HUES64 (cell line): ENCODE results near the gene NAXE.
"Not testable (repeated sequence)": the region's sequence is repeated elsewhere in the genome, so short reads cannot be mapped to it uniquely, and the experiment has no call there.

Experiments
- H3K27ac ChIP-seq: 2 replicates; pipeline ENCODE4 v1.7.0; 2013; ENCODE audit warnings: low read depth, low read length, inconsistent platforms
- H3K27me3 ChIP-seq: 2 replicates; pipeline ENCODE4 v1.6.1; 2013; ENCODE audit warnings: mild to moderate bottlenecking, low read length; ENCODE audit not compliant: insufficient read depth
- H3K36me3 ChIP-seq: 2 replicates; pipeline ENCODE4 v1.6.1; 2013; ENCODE audit warnings: mild to moderate bottlenecking, low read length; ENCODE audit not compliant: insufficient read depth
- H3K4me1 ChIP-seq: 2 replicates; pipeline ENCODE4 v1.6.1; 2013; ENCODE audit warnings: mild to moderate bottlenecking, low read length, moderate library complexity; ENCODE audit not compliant: insufficient read depth
- H3K4me3 ChIP-seq: 2 replicates; pipeline ENCODE4 v1.5.1; 2013; ENCODE audit warnings: mild to moderate bottlenecking, low read length, moderate library complexity
- H3K9ac ChIP-seq: 2 replicates; pipeline ENCODE4 v1.6.1; 2013; ENCODE audit warnings: mild to moderate bottlenecking, low read depth, low read length
- H3K9me3 ChIP-seq: 2 replicates; pipeline ENCODE4 v1.6.1; 2013; ENCODE audit warnings: low read depth, low read length; ENCODE audit not compliant: insufficient read depth
- WGBS: fragments of 150-250, 120-280 bp; methylation state at CpG from one replicate; pipeline ENCODE4 v1.1.7; 2013; ENCODE audit warnings: missing lambda C conversion rate; 5-methylcytosine and 5-hydroxymethylcytosine counted together

Gene NAXE

GRCh38 chr1:156608036-156608674 lies 16.6 kb downstream of the NAXE start:
- H3K4me3 ChIP-seq, result no peak overlapping the region
- H3K27me3 ChIP-seq, result no peaks in the 10 kb centered on the region
- 42% methylated on average over 7 of the region's 7 CpGs for WGBS
- H3K36me3 ChIP-seq, result no peaks in the 10 kb centered on the region
- H3K9me3 ChIP-seq, result no peaks in the 10 kb centered on the region
- H3K27ac ChIP-seq, result no peak overlapping the region
- H3K4me1 ChIP-seq, result no peaks in the 10 kb centered on the region
- no peak overlapping the region for H3K9ac ChIP-seq

GRCh38 chr1:156608981-156609380 lies 17.4 kb downstream of the NAXE start:
- no peaks in the 10 kb centered on the region for H3K9me3 ChIP-seq
- no peak overlapping the region for H3K4me3 ChIP-seq
- no peak overlapping the region for H3K9ac ChIP-seq
- 56% methylated on average over 6 of the region's 6 CpGs for whole genome bisulfite sequencing
- no peaks in the 10 kb centered on the region for H3K4me1 ChIP-seq
- H3K27me3 ChIP-seq, result no peaks in the 10 kb centered on the region
- H3K36me3 ChIP-seq, result no peaks in the 10 kb centered on the region
- no peak overlapping the region for H3K27ac ChIP-seq

GRCh38 chr1:156610072-156610471 lies 18.5 kb downstream of the NAXE start:
- not testable (repeated sequence) for H3K27me3 ChIP-seq, H3K9ac ChIP-seq, H3K4me1 ChIP-seq, H3K27ac ChIP-seq, H3K9me3 ChIP-seq, H3K36me3 ChIP-seq, H3K4me3 ChIP-seq
- 93% methylated on average over 9 of the region's 9 CpGs for WGBS

- H3K4me3 ChIP-seq, result no peak overlapping the region
- WGBS, result 53% methylated on average over 2 of the region's 3 CpGs
- H3K27ac ChIP-seq, result no peak overlapping the region
- H3K27me3 ChIP-seq, result no peaks in the 10 kb centered on the region
- H3K36me3 ChIP-seq, result no peaks in the 10 kb centered on the region
- H3K9ac ChIP-seq, result no peak overlapping the region
- no peaks in the 10 kb centered on the region for H3K9me3 ChIP-seq
- H3K4me1 ChIP-seq, result no peaks in the 10 kb centered on the region
These were observed 21.1 kb downstream of the NAXE start for GRCh38 chr1:156612666-156613065.

GRCh38 chr1:156615946-156616345 lies 24.4 kb downstream of the NAXE start:
- H3K4me1 ChIP-seq, result peaks cover 6% of the 10 kb centered on the region; the same call in 1 of the 2 replicates
- H3K27ac ChIP-seq, result no peak overlapping the region
- no peaks in the 10 kb centered on the region for H3K36me3 ChIP-seq
- no peak overlapping the region for H3K4me3 ChIP-seq
- H3K9ac ChIP-seq, result no peak overlapping the region
- no peaks in the 10 kb centered on the region for H3K9me3 ChIP-seq
- H3K27me3 ChIP-seq, result peaks cover 23% of the 10 kb centered on the region
- 79% methylated on average over 3 of the region's 4 CpGs for WGBS

- H3K27ac ChIP-seq, result no peak overlapping the region
These were observed 24.9 kb downstream of the NAXE start for GRCh38 chr1:156616463-156616862.

GRCh38 chr1:156618853-156619581 lies 27.4 kb downstream of the NAXE start, which contains the start of gene HAPLN2:
HAPLN2 (plus strand) TSS chr1:156619415; CDS start chr1:156623491, 4,076 bp downstream.
- H3K27ac ChIP-seq, result no peak within 1 kb of the TSS
- H3K36me3 ChIP-seq, result no peaks in the 10 kb centered on the region
- H3K27me3 ChIP-seq, result peaks cover 53% of the 10 kb centered on the region
- no peak within 1 kb of the TSS for H3K9ac ChIP-seq
- H3K9me3 ChIP-seq, result no peaks in the 10 kb centered on the region
- WGBS, result 7% methylated on average over 7 of the region's 7 CpGs
- H3K4me3 ChIP-seq, result no peak within 1 kb of the TSS
- peaks cover 6% of the 10 kb centered on the region; the same call in 1 of the 2 replicates for H3K4me1 ChIP-seq

More at GRCh38 chr1:156616463-156616862, 24.9 kb downstream of the NAXE start:
- H3K36me3 ChIP-seq, result no peaks in the 10 kb centered on the region
- no peak overlapping the region for H3K4me3 ChIP-seq
- H3K4me1 ChIP-seq, result peaks cover 6% of the 10 kb centered on the region; the same call in 1 of the 2 replicates
- H3K9ac ChIP-seq, result no peak overlapping the region
- peaks cover 28% of the 10 kb centered on the region for H3K27me3 ChIP-seq
- 66% methylated on average over 5 of the region's 5 CpGs for WGBS
- H3K9me3 ChIP-seq, result no peaks in the 10 kb centered on the region

- peaks cover 59% of the 10 kb centered on the region for H3K27me3 ChIP-seq
- no peaks in the 10 kb centered on the region for H3K36me3 ChIP-seq
- WGBS, result 33% methylated on average over 6 of the region's 6 CpGs
- H3K9ac ChIP-seq, result no peak overlapping the region
- peaks cover 6% of the 10 kb centered on the region; the same call in 1 of the 2 replicates for H3K4me1 ChIP-seq
- H3K27ac ChIP-seq, result no peak overlapping the region
- no peak overlapping the region for H3K4me3 ChIP-seq
- H3K9me3 ChIP-seq, result no peaks in the 10 kb centered on the region
These were observed 28.0 kb downstream of the NAXE start for GRCh38 chr1:156619582-156619955.

- H3K9me3 ChIP-seq, result no peaks in the 10 kb centered on the region
- H3K4me3 ChIP-seq, result no peak overlapping the region
- WGBS, result 75% methylated on average over 6 of the region's 6 CpGs
- no peak overlapping the region for H3K9ac ChIP-seq
- peaks cover 82% of the 10 kb centered on the region for H3K27me3 ChIP-seq
- H3K4me1 ChIP-seq, result peaks cover 6% of the 10 kb centered on the region; the same call in 1 of the 2 replicates
- no peaks in the 10 kb centered on the region for H3K36me3 ChIP-seq
- H3K27ac ChIP-seq, result no peak overlapping the region
These were observed 31.2 kb downstream of the NAXE start for GRCh38 chr1:156622581-156623297.

GRCh38 chr1:156623946-156624813 lies 32.6 kb downstream of the NAXE start:
- Histone ChIP-seq H3K4me3 (peak overlapping the region; percentile 68), H3K36me3 (no peaks in the 10 kb centered on the region), H3K27me3 (peaks cover 77% of the 10 kb centered on the region), H3K4me1 (peaks cover under 1% of the 10 kb centered on the region; the same call in 1 of the 2 replicates), H3K9me3 (no peaks in the 10 kb centered on the region), H3K27ac (no peak overlapping the region), H3K9ac (no peak overlapping the region; the same call in 1 of the 2 replicates)
- 2% methylated on average over 87 of the region's 87 CpGs for WGBS
